HL-60/S4 treated with phorbol 12-myristate 13-acetate at 8.2 ng/mL for 4 days and 3 days (cell line): ENCODE measurements around the gene ZNF483.
"Not testable (repeated sequence)": the region's sequence is repeated elsewhere in the genome, so short reads cannot be mapped to it uniquely, and the experiment has no call there.

Source experiments
- in situ Hi-C: fragments of 300-500 bp; cut with MboI; formaldehyde crosslinking; loops from 2 replicates; pipeline ENCODE4 v1.15.0; 2022; ENCODE audit warnings: low sequenced_read_pairs

The ZNF483 gene

GRCh38 chr9:111542497-111543254 is 17.7 kb downstream of the ZNF483 start:
- in situ Hi-C loops, result no loop called here

GRCh38 chr9:111548623-111549022 is 23.6 kb downstream of the ZNF483 start:
- in situ Hi-C loops, result no loop called here

DNA sequence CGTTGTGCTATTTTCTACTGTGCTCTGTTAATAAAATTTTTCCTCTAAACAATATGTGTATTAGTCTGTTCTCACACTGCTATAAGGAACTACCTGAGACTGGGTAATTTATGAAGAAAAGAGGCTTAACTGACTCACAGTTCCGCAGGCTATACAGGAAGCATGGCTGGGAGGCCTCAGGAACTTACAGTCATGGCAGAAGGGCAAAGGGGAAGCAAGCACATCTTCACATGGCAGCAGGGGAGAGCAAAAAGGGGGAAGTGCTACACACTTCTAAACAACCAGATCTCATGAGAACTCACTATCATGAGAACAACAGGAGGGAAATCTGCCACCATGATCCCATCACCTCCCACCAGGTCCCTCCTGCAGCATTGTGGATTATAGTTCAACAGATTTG is 30.4 kb downstream of the ZNF483 start:
- in situ Hi-C loops, result not testable (repeated sequence)

DNA sequence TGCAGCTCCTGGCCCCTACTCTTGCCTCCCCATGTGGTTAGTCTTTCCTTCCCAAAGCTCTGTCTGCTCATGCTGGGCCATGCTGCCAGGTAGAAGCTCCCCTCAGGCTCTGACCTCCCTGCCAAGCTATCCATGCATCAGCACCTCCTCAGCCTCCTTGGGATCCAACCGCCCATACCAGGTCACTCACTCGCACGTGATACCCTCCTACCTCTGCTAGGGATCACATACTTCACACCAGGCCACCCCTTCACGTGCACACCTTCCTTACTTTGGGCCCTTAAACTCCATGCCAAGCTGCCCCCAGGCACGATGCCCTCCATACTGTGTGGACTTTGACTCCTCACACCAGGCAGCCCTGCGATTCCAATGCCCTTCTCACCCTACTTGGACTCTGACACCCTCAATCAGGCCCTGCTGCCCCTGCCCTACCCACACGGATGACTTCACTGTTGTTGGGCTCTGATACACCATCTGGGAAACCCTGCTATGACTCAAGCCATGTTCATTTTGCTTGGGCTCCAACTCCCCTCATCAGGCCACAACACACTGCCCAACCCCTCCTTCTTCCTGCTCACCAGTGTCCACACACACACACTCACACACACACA is 34.1 kb downstream of the ZNF483 start:
- in situ Hi-C loops, result no loop called here

- in situ Hi-C loops, result no loop called here
These were observed 36.3 kb downstream of the ZNF483 start for GRCh38 chr9:111561165-111561719.

DNA sequence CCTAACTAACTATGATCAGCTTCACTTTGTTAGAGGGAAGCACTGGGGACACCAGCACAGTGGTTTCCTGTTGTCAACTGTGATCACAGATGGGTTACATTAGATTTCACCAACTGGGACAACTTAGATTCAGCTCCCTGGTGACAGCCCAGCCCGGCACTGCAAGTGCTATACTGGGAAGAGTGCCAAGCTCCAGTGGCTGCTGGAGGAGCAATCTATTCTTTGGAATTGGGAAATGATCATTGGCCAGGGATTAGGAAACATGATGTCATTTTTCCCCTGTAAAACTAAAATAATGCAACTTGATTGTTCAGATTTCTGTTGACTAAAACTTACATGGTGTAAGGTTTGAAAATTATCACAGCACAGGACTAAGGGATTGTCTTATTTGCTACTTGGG is 41.3 kb downstream of the ZNF483 start:
- in situ Hi-C loops, result no loop called here

DNA sequence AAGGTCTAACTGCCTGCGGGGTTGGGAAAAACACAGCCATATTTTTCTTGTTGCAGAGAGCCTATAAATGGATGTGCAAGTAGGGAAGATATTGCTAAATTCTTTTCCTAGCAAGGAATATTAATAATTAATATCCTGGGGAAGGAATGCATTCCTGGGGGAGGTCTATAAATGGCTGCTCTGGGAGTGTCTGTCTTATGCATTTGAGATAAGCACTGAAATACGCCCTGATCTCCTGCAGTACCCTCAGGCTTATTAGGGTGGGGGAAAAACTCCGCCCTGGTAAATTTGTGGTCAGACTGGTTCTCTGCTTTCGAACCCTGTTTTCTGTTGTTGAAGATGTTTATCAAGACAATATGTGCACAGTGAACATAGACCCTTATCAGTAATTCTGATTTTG is 43.1 kb downstream of the ZNF483 start:
- in situ Hi-C loops, result not testable (repeated sequence)

DNA sequence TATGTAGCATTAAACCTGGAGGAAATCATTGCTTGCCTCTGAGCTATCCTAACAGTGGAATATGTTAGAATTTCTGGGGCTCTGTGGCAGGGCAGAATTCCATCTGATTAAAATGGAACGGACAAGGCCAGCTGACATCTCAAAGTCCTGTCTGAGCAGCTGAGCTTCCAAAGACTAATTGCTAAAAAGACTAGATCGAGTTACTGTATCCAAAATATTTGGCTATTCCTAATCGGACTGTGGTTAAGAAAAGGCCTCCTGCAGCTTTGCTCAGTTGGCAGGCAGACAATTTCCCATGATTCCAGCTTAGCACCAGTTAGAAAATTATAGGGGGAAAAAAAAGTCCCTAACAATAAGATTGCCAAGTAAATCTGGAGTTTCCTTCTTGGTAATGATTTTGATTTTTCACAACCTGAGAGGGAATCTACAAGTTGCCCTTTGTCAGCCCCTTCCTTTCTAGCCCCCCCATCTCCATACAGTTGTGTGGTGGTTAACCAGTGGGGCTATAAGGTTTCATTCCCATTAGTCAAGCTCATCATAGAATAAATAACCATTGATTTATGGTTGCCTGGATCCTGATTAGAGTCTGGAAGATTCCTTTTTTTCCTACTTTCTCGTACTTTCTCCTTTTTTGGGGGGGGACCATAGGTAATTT is 48.1 kb downstream of the ZNF483 start:
- in situ Hi-C loops, result no loop called here

DNA sequence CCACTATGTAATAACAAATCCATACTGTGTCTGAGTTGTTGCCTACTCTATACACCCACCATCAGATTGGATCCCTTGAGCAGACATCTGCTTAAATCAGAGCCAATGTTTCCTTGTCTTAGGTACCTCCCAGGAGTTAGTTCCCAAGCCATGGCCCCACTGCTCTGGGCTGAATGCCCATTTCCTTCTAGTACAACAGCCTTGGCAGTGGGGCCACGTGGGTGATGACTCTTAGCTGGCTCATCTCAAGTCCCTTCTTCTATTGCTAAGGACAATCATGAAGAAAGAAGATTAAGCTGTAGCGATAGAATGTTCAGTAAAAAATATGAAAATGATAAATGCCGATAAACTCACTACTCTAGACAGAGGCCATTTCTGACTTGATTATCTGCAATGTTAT is 57.9 kb downstream of the ZNF483 start:
- in situ Hi-C loops, result no loop called here

- in situ Hi-C loops, result no loop called here
These were observed 61.4 kb downstream of the ZNF483 start for GRCh38 chr9:111586378-111586777.

- in situ Hi-C loops, result no loop called here
These were observed 63.9 kb downstream of the ZNF483 start for GRCh38 chr9:111588846-111589245.

DNA sequence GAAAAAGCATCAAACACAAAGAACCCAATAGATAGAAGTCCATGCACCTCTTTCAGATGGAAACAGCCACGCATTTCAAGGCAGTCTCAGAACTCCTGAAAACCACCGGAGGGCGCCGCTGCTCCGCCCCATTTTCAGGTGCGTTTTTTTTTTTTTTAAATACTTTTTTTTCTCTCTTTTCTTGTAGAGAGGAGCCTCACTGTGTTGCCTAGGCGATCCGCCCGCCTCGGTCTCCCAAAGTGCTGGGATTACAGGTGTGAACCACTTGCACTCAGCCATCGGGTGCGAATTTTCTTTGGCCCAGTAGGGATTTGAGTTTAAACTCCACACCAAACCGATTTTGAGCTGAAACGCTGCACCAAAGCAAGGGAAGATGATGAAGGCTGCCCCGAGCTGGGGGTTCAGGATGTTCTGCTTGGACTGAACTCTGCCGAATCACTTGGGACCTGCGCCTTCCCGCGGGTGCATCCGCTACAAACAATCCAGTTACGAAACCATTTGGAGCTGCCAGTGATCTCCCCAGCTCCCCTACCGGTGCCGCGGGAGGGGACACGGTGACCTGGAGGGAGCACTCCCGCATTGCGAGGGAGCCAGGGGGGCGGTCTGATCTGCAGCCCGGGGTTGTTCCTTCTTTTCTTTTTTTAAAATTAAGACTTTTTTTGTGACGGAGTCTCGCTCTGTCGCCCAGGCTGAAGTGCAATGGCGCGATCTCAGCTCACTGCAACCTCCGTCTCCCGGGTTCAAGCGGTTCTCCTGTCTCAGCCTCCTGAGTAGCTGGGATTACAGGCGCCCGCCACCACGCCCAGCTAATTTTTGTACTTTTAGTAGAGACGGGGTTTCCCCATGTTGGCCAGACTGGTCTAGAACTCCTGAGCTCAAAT is 73.1 kb downstream of the ZNF483 start:
- in situ Hi-C loops, result no loop called here

- in situ Hi-C loops, result no loop called here
These were observed 73.7 kb downstream of the ZNF483 start for GRCh38 chr9:111598733-111599091.

- in situ Hi-C loops, result no loop called here
These were observed 74.3 kb downstream of the ZNF483 start, which contains the start of gene PTGR1 for GRCh38 chr9:111599092-111599954. Gene PTGR1 (minus strand): TSS chr9:111599647. CDS start chr9:111597422, 2,225 bp downstream.

DNA sequence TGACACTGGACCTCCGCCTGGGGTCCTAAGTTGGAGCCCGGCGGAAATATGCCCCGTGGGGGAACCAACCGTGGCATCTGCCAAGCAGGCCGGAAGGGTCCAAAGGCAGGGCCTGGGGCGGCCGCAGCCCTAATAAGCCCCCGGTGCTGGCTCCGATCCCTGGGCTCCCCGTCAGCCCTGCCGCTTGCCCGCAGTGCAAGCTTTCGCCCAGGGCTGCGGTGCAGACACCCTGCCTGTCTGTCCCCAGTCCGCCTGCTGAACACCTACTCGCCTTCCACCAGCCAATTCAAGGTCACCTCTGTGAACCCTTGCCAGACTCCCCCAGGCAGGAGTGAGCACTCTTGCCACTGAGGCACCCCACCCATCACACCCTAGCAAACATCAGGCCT is 75.0 kb downstream of the ZNF483 start:
- in situ Hi-C loops, result no loop called here

DNA sequence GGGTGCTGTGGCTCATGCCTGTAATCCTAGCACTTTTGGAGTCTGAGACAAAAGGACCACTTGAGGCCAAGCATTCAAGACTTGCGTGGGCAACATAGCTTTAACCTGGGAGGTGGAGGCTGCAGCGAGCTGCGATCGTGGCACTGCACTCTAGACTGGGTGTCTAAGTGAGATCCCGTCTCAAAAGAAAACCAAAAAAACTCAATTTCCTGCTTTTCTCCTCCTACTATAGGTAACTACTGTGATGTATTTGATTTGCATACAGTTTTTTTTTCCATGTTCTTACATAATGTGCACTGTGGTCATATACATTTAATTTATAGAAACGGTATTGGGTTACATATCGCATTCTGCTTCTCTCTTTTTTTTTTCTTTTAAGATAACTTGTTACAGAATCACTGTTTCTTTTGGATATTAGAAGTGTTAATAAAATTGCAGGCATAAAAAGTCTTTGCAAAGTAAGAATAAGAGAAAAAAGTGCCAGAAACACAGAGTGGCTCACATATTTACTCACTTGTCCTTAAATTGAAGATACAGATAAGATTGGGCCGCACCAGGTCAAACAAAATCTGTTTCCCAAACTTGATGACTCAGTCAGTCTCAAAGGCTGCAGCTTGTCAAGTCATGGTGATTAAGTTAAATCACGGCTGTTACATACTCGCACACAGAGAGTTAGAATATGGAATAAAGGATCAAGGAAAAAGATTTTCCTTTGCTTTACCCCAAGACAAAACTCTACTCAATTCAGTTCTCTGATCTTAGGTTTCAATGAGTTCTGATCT is 76.4 kb downstream of the ZNF483 start:
- in situ Hi-C loops, result no loop called here

DNA sequence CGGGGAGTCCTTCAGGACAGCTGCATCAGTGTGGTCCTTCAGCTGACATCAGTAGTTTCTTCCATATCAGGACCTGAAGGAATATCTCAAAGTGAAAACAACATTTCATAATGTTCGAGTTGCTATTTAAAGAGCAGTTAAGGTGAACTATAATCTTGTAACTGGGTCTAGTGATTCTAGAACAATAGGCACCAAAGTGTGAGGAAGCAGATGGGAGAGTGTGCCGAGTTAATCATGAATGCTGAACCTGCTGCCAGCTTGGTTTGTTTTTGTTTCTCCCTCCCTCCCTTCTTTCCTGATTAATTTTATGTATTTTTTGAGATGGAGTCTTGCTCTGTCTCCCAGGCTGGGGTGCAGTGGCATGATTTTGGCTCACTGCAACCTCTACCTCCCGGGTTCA is 78.1 kb downstream of the ZNF483 start:
- in situ Hi-C loops, result no loop called here

GRCh38 chr9:111604054-111604615 is 79.2 kb downstream of the ZNF483 start:
- in situ Hi-C loops, result no loop called here

DNA sequence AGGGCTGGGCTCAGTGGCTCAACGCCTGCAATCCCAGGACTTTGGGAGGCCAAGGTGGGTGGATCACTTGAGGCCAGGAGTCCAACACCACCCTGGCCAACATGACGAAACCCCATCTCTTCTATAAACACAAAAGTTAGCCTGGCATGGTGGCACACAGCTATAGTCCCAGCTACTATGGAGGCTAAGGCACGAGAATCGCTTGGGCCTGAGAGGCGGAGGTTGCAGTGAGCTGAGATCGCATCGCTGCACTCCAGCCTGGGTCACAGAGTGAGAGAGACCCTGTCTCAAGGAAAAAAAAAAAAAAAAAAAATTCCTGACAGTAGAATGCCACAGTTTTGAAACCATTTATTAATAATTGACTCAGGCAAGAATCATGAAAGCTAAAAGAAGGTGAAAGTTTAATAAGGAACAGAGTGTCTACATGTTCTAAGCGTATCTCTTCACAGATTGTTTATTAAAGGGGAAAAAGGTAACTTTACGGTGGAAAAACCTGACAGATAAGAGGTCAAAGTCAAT is 80.1 kb downstream of the ZNF483 start:
- in situ Hi-C loops, result no loop called here
